Lower leg skin (tissue), 3 donors: ENCODE data around the gene PPP1R17.

Experiments
- CTCF ChIP-seq, 3 donors: fragments of 450-650 bp; IDR thresholded peaks; one replicate each; pipeline ENCODE4 v1.5.1; 2016; ENCODE audit warnings: antibody characterized with exemption in 3 of 3, mild to moderate bottlenecking in 3 of 3, moderate library complexity in 2 of 3
- POLR2A ChIP-seq, 2 donors: fragments of 450-650 bp; IDR thresholded peaks; one replicate each; pipeline ENCODE4 v1.6.1; 2016 to 2017; ENCODE audit warnings: antibody characterized with exemption in 2 of 2, mild to moderate bottlenecking in 1 of 2, moderate library complexity in 1 of 2

- TF ChIP-seq CTCF (IDR thresholded peaks at IDR 0.05) (no peak), POLR2A (IDR thresholded peaks at IDR 0.05) (no peak)
These were observed 40.1 kb upstream of the PPP1R17 start for GRCh38 chr7:31646942-31647341.
